ENCODE data around the gene KLHL35. TPM values are rescaled to one million over a fixed set of nuclear protein-coding genes. Genes with fewer than 3 reads are reported as not detected.

Gene KLHL35
- total and polyA plus RNA-seq, 4 donors, result 0.62 to 2.4 (median 1.7) TPM

GRCh38 chr11:75384438-75385080, 48.4 kb downstream of the KLHL35 start:
- DNase-seq, result peak; percentile 69 to 80 (median 73)
- peak; percentile 73 for ATAC-seq (ENCODE audit: insufficient read depth, low FRiP score)
- TF ChIP-seq, protein P1, sequence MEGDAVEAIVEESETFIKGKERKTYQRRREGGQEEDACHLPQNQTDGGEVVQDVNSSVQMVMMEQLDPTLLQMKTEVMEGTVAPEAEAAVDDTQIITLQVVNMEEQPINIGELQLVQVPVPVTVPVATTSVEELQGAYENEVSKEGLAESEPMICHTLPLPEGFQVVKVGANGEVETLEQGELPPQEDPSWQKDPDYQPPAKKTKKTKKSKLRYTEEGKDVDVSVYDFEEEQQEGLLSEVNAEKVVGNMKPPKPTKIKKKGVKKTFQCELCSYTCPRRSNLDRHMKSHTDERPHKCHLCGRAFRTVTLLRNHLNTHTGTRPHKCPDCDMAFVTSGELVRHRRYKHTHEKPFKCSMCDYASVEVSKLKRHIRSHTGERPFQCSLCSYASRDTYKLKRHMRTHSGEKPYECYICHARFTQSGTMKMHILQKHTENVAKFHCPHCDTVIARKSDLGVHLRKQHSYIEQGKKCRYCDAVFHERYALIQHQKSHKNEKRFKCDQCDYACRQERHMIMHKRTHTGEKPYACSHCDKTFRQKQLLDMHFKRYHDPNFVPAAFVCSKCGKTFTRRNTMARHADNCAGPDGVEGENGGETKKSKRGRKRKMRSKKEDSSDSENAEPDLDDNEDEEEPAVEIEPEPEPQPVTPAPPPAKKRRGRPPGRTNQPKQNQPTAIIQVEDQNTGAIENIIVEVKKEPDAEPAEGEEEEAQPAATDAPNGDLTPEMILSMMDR (IDR thresholded peaks at IDR 0.05; ENCODE audit: control extremely low read depth, extremely low read depth), result peak; percentile 98
- Histone ChIP-seq H3K36me3 (ENCODE audit: control insufficient read depth in 4 of 4, insufficient read depth in 4 of 4, low read length in 4 of 4) (no peaks in the 10 kb centered on the region), H3K4me1 (ENCODE audit: control insufficient read depth in 5 of 5, insufficient read depth in 5 of 5, low read length in 5 of 5) (peaks cover 0 to 7% (median 4%) of the 10 kb centered on the region in 5 donors), H3K4me3 (no peak overlapping the region), H3K9ac (ENCODE audit: insufficient read depth in 1 of 2, low read length in 2 of 2) (no peak overlapping the region), H3K9me3 (ENCODE audit: control insufficient read depth in 4 of 4, insufficient read depth in 3 of 4, low read length in 3 of 4) (peaks cover 0 to 2% (median 0%) of the 10 kb centered on the region in 4 donors), H3K27ac (ENCODE audit: low read depth in 1 of 2, low read length in 1 of 2) (peak overlapping the region in 1 of 2 donors; percentile 71), H3K27me3 (ENCODE audit: control insufficient read depth in 3 of 3, insufficient read depth in 3 of 3, low read length in 2 of 3) (no peaks in the 10 kb centered on the region)
- WGBS, 2 donors, result 21 to 24% methylated on average over 24 of the region's 24 CpGs

DNA sequence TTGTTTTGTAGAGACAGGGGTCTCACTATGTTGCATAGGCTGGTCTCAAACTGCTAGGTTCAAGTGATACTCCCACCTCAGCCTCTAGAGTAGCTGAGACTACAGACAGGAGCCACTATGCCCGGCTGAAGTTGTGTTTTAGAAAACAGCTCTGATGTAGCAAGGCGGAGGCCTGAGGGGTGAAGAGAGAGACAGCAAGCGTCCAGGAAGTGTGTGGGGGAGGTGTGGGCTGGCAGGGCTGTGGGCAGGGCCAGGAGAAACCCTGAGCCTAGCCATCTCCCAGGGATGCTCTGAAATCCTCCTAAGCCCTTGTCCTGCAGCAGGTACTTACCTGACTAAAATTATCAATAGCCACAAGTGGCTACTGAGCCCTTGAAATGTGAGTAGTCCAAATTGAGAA, 49.8 kb downstream of the KLHL35 start:
- DNase-seq, result no peak
- Histone ChIP-seq H3K9ac (ENCODE audit: insufficient read depth in 1 of 2, low read length in 2 of 2) (no peak overlapping the region), H3K4me1 (ENCODE audit: control insufficient read depth in 5 of 5, insufficient read depth in 5 of 5, low read length in 5 of 5) (peaks cover 0 to 7% (median 0%) of the 10 kb centered on the region in 5 donors), H3K4me3 (no peak overlapping the region), H3K27me3 (ENCODE audit: control insufficient read depth in 3 of 3, insufficient read depth in 3 of 3, low read length in 2 of 3) (no peaks in the 10 kb centered on the region), H3K9me3 (ENCODE audit: control insufficient read depth in 4 of 4, insufficient read depth in 3 of 4, low read length in 3 of 4) (no peaks in the 10 kb centered on the region), H3K36me3 (ENCODE audit: control insufficient read depth in 4 of 4, insufficient read depth in 4 of 4, low read length in 4 of 4) (no peaks in the 10 kb centered on the region), H3K27ac (ENCODE audit: low read depth in 1 of 2, low read length in 1 of 2) (peak overlapping the region in 1 of 2 donors; percentile 76)
- ATAC-seq (ENCODE audit: insufficient read depth, low FRiP score), result no peak
- WGBS, 2 donors, result 15 to 40% methylated on average over 3 of the region's 3 CpGs
- TF ChIP-seq, protein P1 (IDR thresholded peaks at IDR 0.05; ENCODE audit: control extremely low read depth, extremely low read depth), result no peak

DNA sequence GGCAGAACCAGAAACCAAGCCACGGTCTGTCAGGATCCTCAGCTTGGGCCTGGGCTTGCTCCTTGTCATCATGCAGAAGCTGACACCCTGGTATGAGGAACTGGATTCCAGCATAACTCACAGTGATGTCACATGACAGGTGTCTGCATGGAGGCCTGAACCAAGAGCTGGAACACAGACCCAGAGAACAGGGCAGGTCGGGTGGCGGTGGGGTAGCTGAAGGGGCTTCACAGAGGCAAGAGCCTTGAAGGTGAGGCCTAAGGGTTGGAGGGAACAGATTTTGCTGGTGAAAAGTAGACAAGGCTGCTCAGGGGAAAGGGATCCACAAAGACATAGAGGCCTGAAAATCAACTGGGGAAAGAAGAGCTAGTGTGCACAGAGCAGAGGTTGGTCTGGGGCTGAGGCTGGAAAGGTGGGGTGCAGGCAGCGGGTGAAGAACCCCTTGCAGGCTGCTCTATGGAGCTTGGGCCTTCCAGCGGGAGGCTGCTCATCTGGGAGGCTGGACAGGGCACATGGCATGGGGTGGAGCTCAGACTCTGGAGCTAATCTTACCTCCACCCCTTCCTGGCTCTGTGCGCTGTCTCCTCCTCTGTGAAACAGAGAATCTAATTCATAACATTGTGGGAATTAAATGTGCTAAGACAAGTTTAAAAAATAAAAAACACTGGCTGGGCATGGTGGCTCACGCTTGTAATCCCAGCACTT, 52.1 kb downstream of the KLHL35 start:
- TF ChIP-seq, protein P1 (IDR thresholded peaks at IDR 0.05; ENCODE audit: control extremely low read depth, extremely low read depth), result no peak
- WGBS, 2 donors, result 63 to 66% methylated on average over 7 of the region's 7 CpGs
- no peak overlapping the region for H3K9ac ChIP-seq (ENCODE audit: insufficient read depth in 1 of 2, low read length in 2 of 2)

More for the DNA sequence above, 52.1 kb downstream of the KLHL35 start:
- peak; percentile 43 for ATAC-seq (ENCODE audit: insufficient read depth, low FRiP score)
- H3K4me1 ChIP-seq (ENCODE audit: control insufficient read depth in 5 of 5, insufficient read depth in 5 of 5, low read length in 5 of 5), result peaks cover 0 to 6% (median 0%) of the 10 kb centered on the region in 5 donors
- DNase-seq, result no peak
- H3K27me3 ChIP-seq (ENCODE audit: control insufficient read depth in 3 of 3, insufficient read depth in 3 of 3, low read length in 2 of 3), result no peaks in the 10 kb centered on the region
- H3K9me3 ChIP-seq (ENCODE audit: control insufficient read depth in 4 of 4, insufficient read depth in 3 of 4, low read length in 3 of 4), result no peaks in the 10 kb centered on the region
- H3K27ac ChIP-seq (ENCODE audit: low read depth in 1 of 2, low read length in 1 of 2), result peak overlapping the region in 1 of 2 donors; percentile 72
- H3K4me3 ChIP-seq, result no peak overlapping the region
- H3K36me3 ChIP-seq (ENCODE audit: control insufficient read depth in 4 of 4, insufficient read depth in 4 of 4, low read length in 4 of 4), result no peaks in the 10 kb centered on the region
